GM21515 (cell line): ENCODE measurements around the gene ZSCAN18.
"Not testable (repeated sequence)": the region's sequence is repeated elsewhere in the genome, so short reads cannot be mapped to it uniquely, and the experiment has no call there.

Source experiments
- ATAC-seq: cut with Tn5 transposase; IDR thresholded peaks from one replicate; pipeline ENCODE4 v1.9.1; 2021; ENCODE audit not compliant: unreplicated experiment

ZSCAN18 gene

GRCh38 chr19:58097781-58098681, at the start of gene ZSCAN18:
Gene ZSCAN18, minus strand, starts transcription at chr19:58098231. Its CDS starts 7,964 bp downstream, at chr19:58090267.
- peak; percentile 77 for ATAC-seq

- not testable (repeated sequence) for ATAC-seq
Measured at GRCh38 chr19:58147475-58147874, 49.4 kb upstream of the ZSCAN18 start.

- no peak for ATAC-seq
Measured at GRCh38 chr19:58145849-58146248, 47.8 kb upstream of the ZSCAN18 start.

- no peak for ATAC-seq
Measured at GRCh38 chr19:58134244-58134643, 36.2 kb upstream of the ZSCAN18 start.

GRCh38 chr19:58129284-58129683, 31.3 kb upstream of the ZSCAN18 start:
- no peak for ATAC-seq

- ATAC-seq = no peak
Measured at GRCh38 chr19:58128041-58128685, 30.1 kb upstream of the ZSCAN18 start.

- no peak for ATAC-seq
Measured at GRCh38 chr19:58123354-58123753, 25.3 kb upstream of the ZSCAN18 start.

- no peak for ATAC-seq
Measured at GRCh38 chr19:58118979-58119733, 21.1 kb upstream of the ZSCAN18 start.

GRCh38 chr19:58117841-58118575, 20.0 kb upstream of the ZSCAN18 start:
- ATAC-seq = no peak

GRCh38 chr19:58108546-58108817, 10.5 kb upstream of the ZSCAN18 start:
- no peak for ATAC-seq

- no peak for ATAC-seq
Measured at GRCh38 chr19:58107778-58108545, 9.9 kb upstream of the ZSCAN18 start.

GRCh38 chr19:58098682-58098998, 609 bp upstream of the ZSCAN18 start:
- ATAC-seq = no peak

GRCh38 chr19:58097349-58097748, 682 bp downstream of the ZSCAN18 start:
- no peak for ATAC-seq

- ATAC-seq = no peak
Measured at GRCh38 chr19:58096884-58097283, 1.1 kb downstream of the ZSCAN18 start.

- ATAC-seq = no peak
Measured at GRCh38 chr19:58095328-58095727, 2.7 kb downstream of the ZSCAN18 start.

- no peak for ATAC-seq
Measured at GRCh38 chr19:58093071-58093470, 5.0 kb downstream of the ZSCAN18 start.

- no peak for ATAC-seq
Measured at GRCh38 chr19:58091251-58091995, 6.6 kb downstream of the ZSCAN18 start.

- no peak for ATAC-seq
Measured at GRCh38 chr19:58089846-58090245, 8.2 kb downstream of the ZSCAN18 start.

- ATAC-seq = no peak
Measured at GRCh38 chr19:58088521-58089052, 9.4 kb downstream of the ZSCAN18 start.
